Esophagus squamous epithelium (tissue), 4 donors: Measurements from ENCODE around the gene KRT77.

Source experiments
- CTCF ChIP-seq, 6 experiments: fragments of 450-650 bp in 4 of 6; fragments of 200-600 bp in 2 of 6; sonication (generic) in 2 of 6; IDR thresholded peaks; one replicate each; pipeline ENCODE4 v1.5.1; 2016 to 2019; ENCODE audit warnings: antibody characterized with exemption in 6 of 6, mild to moderate bottlenecking in 4 of 6, moderate library complexity in 4 of 6
- POLR2A ChIP-seq, 4 donors: fragments of 450-650 bp; IDR thresholded peaks; one replicate each; pipeline ENCODE4 v1.6.1; 2017; ENCODE audit warnings: antibody characterized with exemption in 4 of 4, mild to moderate bottlenecking in 4 of 4, moderate library complexity in 3 of 4

DNA sequence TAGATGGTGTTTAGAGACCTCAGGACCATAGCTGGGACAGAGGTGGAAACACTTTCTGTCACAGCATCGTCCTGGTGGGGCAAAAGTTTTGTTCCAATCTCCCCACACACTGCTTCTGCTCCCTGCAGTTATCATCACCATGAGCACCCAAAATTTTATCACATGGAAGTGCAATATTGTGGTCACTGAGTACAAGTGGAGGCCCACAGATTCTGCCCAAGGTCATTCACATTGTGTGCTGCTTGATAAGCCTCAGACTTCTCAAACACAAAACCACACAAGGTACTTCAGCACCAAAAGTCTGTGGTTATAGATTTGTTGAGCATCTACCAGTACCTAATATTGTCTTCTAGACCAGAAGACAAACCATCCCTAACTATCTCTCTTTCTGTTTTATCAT, 554 bp upstream of the KRT77 start:
- TF ChIP-seq POLR2A (IDR thresholded peaks at IDR 0.05) (no peak), CTCF (IDR thresholded peaks at IDR 0.05) (no peak)
